AG09319 (cell line): Measurements from ENCODE around the gene IGFBP6.

ENCODE experiments used
- DNase-seq: peaks from one replicate; pipeline ENCODE4 v3.0.0-alpha.2; 2010; ENCODE audit warnings: low read depth; ENCODE audit errors: extremely low read depth
- CTCF ChIP-seq: IDR thresholded peaks from 2 replicates; pipeline ENCODE4 v1.5.1; 2011; ENCODE audit warnings: low read depth, mild to moderate bottlenecking, inconsistent platforms, low read length, moderate library complexity

IGFBP6 gene

GRCh38 chr12:53097207-53097563 is 282 bp upstream of the IGFBP6 start:
- DNase-seq: no peak
- no peak for TF ChIP-seq CTCF

- no peak for TF ChIP-seq CTCF
- DNase-seq: peak; percentile 54
Measured at GRCh38 chr12:53098354-53098981, 1.0 kb downstream of the IGFBP6 start.

- DNase-seq: peak; percentile 94
Measured at GRCh38 chr12:53099071-53099882, 1.8 kb downstream of the IGFBP6 start.

GRCh38 chr12:53100466-53101151 is 3.1 kb downstream of the IGFBP6 start:
- DNase-seq: no peak
- TF ChIP-seq CTCF: no peak

More at GRCh38 chr12:53099071-53099882, 1.8 kb downstream of the IGFBP6 start:
- TF ChIP-seq CTCF: peak; percentile 99

GRCh38 chr12:53101266-53101665 is 3.8 kb downstream of the IGFBP6 start:
- no peak for DNase-seq
- TF ChIP-seq CTCF: no peak

- TF ChIP-seq CTCF: no peak
- DNase-seq: no peak
Measured at GRCh38 chr12:53101931-53102781, 4.7 kb downstream of the IGFBP6 start.
